Transverse colon (tissue), 4 donors: ENCODE results near the gene WDR19. TPM values are rescaled to one million over a fixed set of nuclear protein-coding genes. Genes with fewer than 3 reads are reported as not detected.
"Not testable (repeated sequence)": the region's sequence is repeated elsewhere in the genome, so short reads cannot be mapped to it uniquely, and the experiment has no call there.

Source experiments
- DNase-seq: peaks from one replicate; pipeline ENCODE4 v3.0.0-alpha.2; 2019
- H3K27ac ChIP-seq, 4 donors: fragments of 200-600 bp; sonication (generic); 2 replicates each; pipeline ENCODE4 v1.5.1; 2016 to 2018; ENCODE audit warnings: inconsistent platforms in 4 of 4
- H3K27me3 ChIP-seq: fragments of 200-600 bp; sonication (generic); 2 replicates; pipeline ENCODE4 v1.5.1; 2017; ENCODE audit warnings: inconsistent platforms
- H3K36me3 ChIP-seq, 4 donors: fragments of 200-600 bp; sonication (generic); 2 replicates each; pipeline ENCODE4 v1.5.1; 2017 to 2019; ENCODE audit warnings: inconsistent platforms in 4 of 4
- H3K4me1 ChIP-seq, 4 donors: fragments of 200-600 bp; sonication (generic); 2 replicates each; pipeline ENCODE4 v1.5.1; 2017 to 2020; ENCODE audit warnings: inconsistent platforms in 4 of 4
- H3K4me3 ChIP-seq, 4 donors: fragments of 200-600 bp; sonication (generic); 1 replicate in 1 of 4; 2 replicates in 3 of 4; pipeline versions ENCODE4 v1.5.1 to v1.6.1; 2017 to 2019; ENCODE audit warnings: inconsistent platforms in 4 of 4
- H3K9me3 ChIP-seq, 2 donors: fragments of 200-600 bp; sonication (generic); 2 replicates each; pipeline ENCODE4 v1.5.1; 2017 to 2019; ENCODE audit warnings: inconsistent platforms in 2 of 2
- EP300 ChIP-seq: sonication (generic); formaldehyde crosslinking; IDR thresholded peaks from one replicate; pipeline ENCODE4 v1.6.1; 2017; ENCODE audit warnings: antibody characterized with exemption, low read depth
- POLR2A ChIP-seq: fragments of 450-650 bp; IDR thresholded peaks from one replicate; pipeline ENCODE4 v1.6.1; 2016; ENCODE audit warnings: antibody characterized with exemption, mild to moderate bottlenecking, moderate library complexity
- POLR2AphosphoS5 ChIP-seq, 3 donors: sonication (generic); formaldehyde crosslinking; IDR thresholded peaks; one replicate each; pipeline ENCODE4 v1.6.1; 2016; ENCODE audit warnings: antibody characterized with exemption in 3 of 3
- WGBS, 2 donors: methylation state at CpG; one replicate each; pipeline ENCODE4 v1.1.5; 2018; ENCODE audit warnings: low coverage in 1 of 2; 5-methylcytosine and 5-hydroxymethylcytosine counted together
- in situ Hi-C, 4 donors: fragments of 200-750 bp; cut with MboI; loops; one replicate each; pipeline versions ENCODE4 v1.15.0 to v1.15.1; 2017; ENCODE audit warnings: low sequenced_read_pairs in 3 of 4, low pct_ligation_motif_present in 1 of 4, low pct_unique_long_range_greater_than_20kb in 1 of 4
- intact Hi-C: fragments of 100-400 bp; cut with DNase I; formaldehyde crosslinking; loops from one replicate; pipeline ENCODE4 v1.15.1; 2023; ENCODE audit warnings: low total_unique reads
- total RNA-seq, 4 donors: library from RNA; depleted of rRNA; stranded (reverse); fragments of >200 nt; gene quantifications; one replicate each; pipeline ENCODE4 v1.1.0, GENCODE V29; 2016
- TF ChIP-seq, protein P1 (sequence below), 5 experiments: fragments of 200-600 bp in 3 of 5; fragments of 450-650 bp in 2 of 5; sonication (generic) in 3 of 5; IDR thresholded peaks; 1 replicate in 2 of 5; 2 replicates in 3 of 5; pipeline ENCODE4 v1.5.1; 2016 to 2017; ENCODE audit warnings: antibody characterized with exemption in 5 of 5, inconsistent platforms in 3 of 5, mild to moderate bottlenecking in 2 of 5, moderate library complexity in 1 of 5

Gene WDR19
- total RNA-seq, 4 donors from 2014 or later = 10.4 to 92.9 (median 36.4) TPM

GRCh38 chr4:39179681-39180080 is 2.6 kb upstream of the WDR19 start:
- H3K4me1 ChIP-seq = peaks cover 0 to 16% (median 5%) of the 10 kb centered on the region in 4 donors
- in situ Hi-C loops (no loop called here), intact Hi-C loops (no loop called here)
- no peaks in the 10 kb centered on the region for H3K36me3 ChIP-seq
- H3K9me3 ChIP-seq = no peaks in the 10 kb centered on the region
- no peaks in the 10 kb centered on the region for H3K27me3 ChIP-seq
- TF ChIP-seq POLR2A (no peak), POLR2AphosphoS5 (IDR thresholded peaks at IDR 0.05) (no peak), EP300 (no peak)
- TF ChIP-seq, protein P1, sequence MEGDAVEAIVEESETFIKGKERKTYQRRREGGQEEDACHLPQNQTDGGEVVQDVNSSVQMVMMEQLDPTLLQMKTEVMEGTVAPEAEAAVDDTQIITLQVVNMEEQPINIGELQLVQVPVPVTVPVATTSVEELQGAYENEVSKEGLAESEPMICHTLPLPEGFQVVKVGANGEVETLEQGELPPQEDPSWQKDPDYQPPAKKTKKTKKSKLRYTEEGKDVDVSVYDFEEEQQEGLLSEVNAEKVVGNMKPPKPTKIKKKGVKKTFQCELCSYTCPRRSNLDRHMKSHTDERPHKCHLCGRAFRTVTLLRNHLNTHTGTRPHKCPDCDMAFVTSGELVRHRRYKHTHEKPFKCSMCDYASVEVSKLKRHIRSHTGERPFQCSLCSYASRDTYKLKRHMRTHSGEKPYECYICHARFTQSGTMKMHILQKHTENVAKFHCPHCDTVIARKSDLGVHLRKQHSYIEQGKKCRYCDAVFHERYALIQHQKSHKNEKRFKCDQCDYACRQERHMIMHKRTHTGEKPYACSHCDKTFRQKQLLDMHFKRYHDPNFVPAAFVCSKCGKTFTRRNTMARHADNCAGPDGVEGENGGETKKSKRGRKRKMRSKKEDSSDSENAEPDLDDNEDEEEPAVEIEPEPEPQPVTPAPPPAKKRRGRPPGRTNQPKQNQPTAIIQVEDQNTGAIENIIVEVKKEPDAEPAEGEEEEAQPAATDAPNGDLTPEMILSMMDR (IDR thresholded peaks at IDR 0.05) = no peak
- no peak for DNase-seq
- H3K27ac ChIP-seq = no peak overlapping the region
- WGBS, 2 donors = 59 to 75% methylated on average over 3 of the region's 3 CpGs
- no peak overlapping the region for H3K4me3 ChIP-seq

DNA sequence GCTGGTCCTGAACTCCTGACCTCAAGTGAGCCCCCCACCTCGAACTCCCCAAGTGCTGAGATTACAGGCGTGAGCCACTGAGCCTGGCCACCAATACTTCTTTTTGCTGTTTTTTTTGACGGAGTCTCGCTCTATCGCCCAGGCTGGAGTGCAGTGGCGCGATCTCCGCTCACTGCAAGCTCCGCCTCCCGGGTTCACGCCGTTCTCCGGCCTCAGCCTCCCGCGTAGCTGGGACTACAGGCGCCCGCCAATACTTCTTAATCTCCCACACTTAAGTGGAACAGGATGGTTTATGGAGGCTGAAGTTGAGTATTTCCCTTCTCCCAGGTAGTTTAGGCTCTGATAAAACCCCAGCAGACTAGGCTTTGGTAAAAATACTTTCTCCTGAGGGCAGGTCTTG is 1.7 kb upstream of the WDR19 start:
- H3K4me1 ChIP-seq = peaks cover 0 to 16% (median 5%) of the 10 kb centered on the region in 4 donors
- H3K9me3 ChIP-seq, H3K36me3 ChIP-seq, H3K27me3 ChIP-seq, in situ Hi-C loops, DNase-seq, H3K27ac ChIP-seq, intact Hi-C loops, H3K4me3 ChIP-seq: not testable (repeated sequence)
- 98 to 100% methylated on average over 4 to 17 of the region's 17 CpGs for WGBS, 2 donors

DNA sequence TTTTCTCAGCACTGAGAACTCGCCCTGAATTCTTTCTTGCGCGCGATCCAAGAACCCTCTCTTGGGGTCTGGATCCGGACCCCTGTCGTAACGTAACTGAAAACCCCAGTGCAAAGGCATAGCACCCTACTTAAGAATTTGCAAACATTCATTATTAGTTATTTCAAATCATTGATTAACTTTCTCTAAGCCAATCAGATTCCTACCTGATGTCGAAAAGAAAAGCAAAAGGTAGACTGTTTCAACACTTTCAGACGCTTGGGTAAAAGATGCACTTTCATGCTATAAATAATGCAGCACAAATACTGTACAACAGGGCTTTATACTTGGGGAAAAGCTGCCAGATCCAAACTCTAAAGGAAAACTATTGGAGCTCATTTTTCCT is 817 bp upstream of the WDR19 start:
- WGBS, 2 donors = 80 to 81% methylated on average over 9 of the region's 9 CpGs
- peak overlapping the region in 3 of 4 donors; percentile 28 to 87 (median 49) for H3K4me3 ChIP-seq
- peak overlapping the region; percentile 71 to 84 (median 78) for H3K27ac ChIP-seq
- no peaks in the 10 kb centered on the region for H3K36me3 ChIP-seq
- TF ChIP-seq, protein P1 (IDR thresholded peaks at IDR 0.05) = no peak
- TF ChIP-seq POLR2A (no peak), POLR2AphosphoS5 (IDR thresholded peaks at IDR 0.05) (no peak), EP300 (no peak)
- no peak for DNase-seq
- H3K9me3 ChIP-seq = no peaks in the 10 kb centered on the region
- H3K4me1 ChIP-seq = peaks cover 0 to 16% (median 5%) of the 10 kb centered on the region in 4 donors
- intact Hi-C loops = no loop called here
- H3K27me3 ChIP-seq = no peaks in the 10 kb centered on the region
- in situ Hi-C loops = no loop called here

DNA sequence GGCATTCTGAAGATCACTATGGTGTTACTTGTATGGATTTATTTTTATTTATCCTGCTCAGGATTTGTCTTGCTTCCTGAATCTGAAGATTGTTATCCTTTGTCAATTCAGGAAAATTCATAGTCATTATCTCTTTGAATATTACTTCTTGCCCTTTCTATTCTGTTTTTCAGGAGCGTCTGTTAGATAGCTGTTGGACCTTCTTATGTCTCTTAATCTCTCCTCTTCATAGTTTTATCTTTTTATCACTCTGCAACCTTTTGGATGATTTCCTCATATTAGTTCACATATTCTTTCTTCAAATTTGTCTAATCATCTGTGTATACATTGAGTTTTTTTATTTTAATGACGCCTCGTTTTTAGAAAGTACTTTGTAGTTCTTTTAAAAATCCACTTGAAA is 19.6 kb downstream of the WDR19 start:
- in situ Hi-C loops (no loop called here), intact Hi-C loops (no loop called here)
- Histone ChIP-seq H3K36me3 (peaks cover 0 to 7% (median 2%) of the 10 kb centered on the region in 4 donors), H3K9me3 (no peaks in the 10 kb centered on the region), H3K27me3 (no peaks in the 10 kb centered on the region), H3K27ac (no peak overlapping the region), H3K4me1 (no peaks in the 10 kb centered on the region), H3K4me3 (no peak overlapping the region)
- DNase-seq = no peak
- no peak for TF ChIP-seq POLR2AphosphoS5 (IDR thresholded peaks at IDR 0.05)
- no peak for TF ChIP-seq POLR2A
- WGBS, 2 donors = 95 to 97% methylated on average over 3 of the region's 3 CpGs

DNA sequence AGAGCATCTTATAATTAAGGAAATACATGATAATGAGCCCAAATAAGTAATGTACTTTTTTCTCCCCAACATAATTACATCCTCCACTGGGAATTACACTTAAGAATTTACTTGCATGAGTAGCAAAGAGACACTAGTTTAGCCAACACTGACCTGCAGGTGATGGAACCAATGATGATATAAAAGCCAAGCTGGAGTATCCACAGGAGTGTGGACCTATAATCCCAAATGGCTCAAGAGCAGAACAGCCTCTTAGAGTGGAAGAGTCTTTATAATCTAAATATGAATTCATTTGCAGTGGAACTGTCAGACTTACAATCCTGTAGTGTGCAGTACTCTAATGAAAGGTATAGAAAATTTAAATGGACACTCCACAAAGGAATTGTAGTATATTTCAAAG is 22.2 kb downstream of the WDR19 start:
- peaks cover 0 to 7% (median 3%) of the 10 kb centered on the region in 4 donors for H3K36me3 ChIP-seq
- no peak overlapping the region for H3K27ac ChIP-seq
- H3K9me3 ChIP-seq = no peaks in the 10 kb centered on the region
- H3K4me3 ChIP-seq = no peak overlapping the region
- no peak for DNase-seq
- H3K27me3 ChIP-seq = no peaks in the 10 kb centered on the region
- in situ Hi-C loops = no loop called here
- intact Hi-C loops = no loop called here
- no peak for TF ChIP-seq EP300
- no peaks in the 10 kb centered on the region for H3K4me1 ChIP-seq

DNA sequence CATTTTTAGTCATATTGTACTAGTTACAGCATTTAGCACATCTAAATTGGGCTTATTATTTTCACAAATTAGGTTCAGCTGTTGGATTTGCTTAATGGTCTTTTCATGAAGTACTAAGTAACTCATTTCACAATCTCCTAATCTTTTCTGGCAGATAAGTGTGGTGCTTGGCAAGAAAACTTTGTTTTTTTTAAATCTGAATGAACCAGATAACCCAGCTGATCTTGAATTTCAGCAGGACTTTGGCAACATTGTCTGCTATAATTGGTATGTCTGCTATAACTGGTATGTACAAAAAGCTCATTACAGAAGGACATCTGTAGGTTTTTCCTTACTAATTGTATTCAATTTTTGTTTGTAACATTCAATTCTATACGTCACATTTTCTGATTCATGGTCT is 22.7 kb downstream of the WDR19 start:
- peaks cover 0 to 7% (median 3%) of the 10 kb centered on the region in 4 donors for H3K36me3 ChIP-seq

More for the DNA sequence above, 22.7 kb downstream of the WDR19 start:
- Histone ChIP-seq H3K4me3 (no peak overlapping the region), H3K27me3 (no peaks in the 10 kb centered on the region), H3K27ac (no peak overlapping the region), H3K4me1 (no peaks in the 10 kb centered on the region), H3K9me3 (no peaks in the 10 kb centered on the region)
- WGBS, 2 donors = 90 to 92% methylated on average over 1 of the region's 1 CpG
- in situ Hi-C loops (no loop called here), intact Hi-C loops (loop anchor here (5.0 kb wide), 1 partner anchor 477 kb away; no protein-coding TSS in a partner anchor)
- DNase-seq = no peak
- TF ChIP-seq EP300 = no peak
- TF ChIP-seq, protein P1 (IDR thresholded peaks at IDR 0.05) = no peak
